ENCODE measurements around the gene WDR76.
"Not testable (repeated sequence)": the region's sequence is repeated elsewhere in the genome, so short reads cannot be mapped to it uniquely, and the experiment has no call there.

Gene WDR76

GRCh38 chr15:43826508-43827341 lies at the start of gene WDR76:
WDR76 (plus strand) TSS chr15:43827002; CDS start chr15:43827033, 31 bp downstream.
- DNase-seq (ENCODE audit: low read depth) = peak; percentile 75

GRCh38 chr15:43777267-43777914 lies 49.4 kb upstream of the WDR76 start:
- DNase-seq (ENCODE audit: low read depth) = peak; percentile 70

GRCh38 chr15:43779016-43779415 lies 47.8 kb upstream of the WDR76 start:
- DNase-seq (ENCODE audit: low read depth) = no peak

- DNase-seq (ENCODE audit: low read depth) = no peak
Observed at GRCh38 chr15:43789409-43789808, 37.4 kb upstream of the WDR76 start.

GRCh38 chr15:43791993-43792760 lies 34.6 kb upstream of the WDR76 start, which contains the start of gene SERF2:
SERF2 (plus strand) TSS chr15:43792320; CDS start chr15:43792377, 57 bp downstream.
- DNase-seq (ENCODE audit: low read depth) = peak; percentile 100

GRCh38 chr15:43792761-43793476 lies 33.9 kb upstream of the WDR76 start:
- DNase-seq (ENCODE audit: low read depth) = peak; percentile 40

GRCh38 chr15:43793647-43794046 lies 33.2 kb upstream of the WDR76 start:
- DNase-seq (ENCODE audit: low read depth) = no peak

- peak; percentile 33 for DNase-seq (ENCODE audit: low read depth)
Observed at GRCh38 chr15:43794269-43795037, 32.3 kb upstream of the WDR76 start.

- no peak for DNase-seq (ENCODE audit: low read depth)
Observed at GRCh38 chr15:43795197-43795596, 31.6 kb upstream of the WDR76 start.

- DNase-seq (ENCODE audit: low read depth) = no peak
Observed at GRCh38 chr15:43795997-43796396, 30.8 kb upstream of the WDR76 start.

GRCh38 chr15:43796566-43796965 lies 30.2 kb upstream of the WDR76 start:
- no peak for DNase-seq (ENCODE audit: low read depth)

GRCh38 chr15:43799209-43799944 lies 27.4 kb upstream of the WDR76 start:
- no peak for DNase-seq (ENCODE audit: low read depth)

- DNase-seq (ENCODE audit: low read depth) = no peak
Observed at GRCh38 chr15:43799945-43800285, 26.9 kb upstream of the WDR76 start, which contains the start of gene SERINC4. SERINC4 (minus strand) TSS chr15:43800220; CDS start chr15:43799986, 234 bp downstream.

- peak; percentile 90 for DNase-seq (ENCODE audit: low read depth)
Observed at GRCh38 chr15:43800286-43801141, 26.3 kb upstream of the WDR76 start, which contains the start of gene HYPK. HYPK (plus strand) TSS chr15:43800599; CDS start chr15:43800623, 24 bp downstream.

- DNase-seq (ENCODE audit: low read depth) = not testable (repeated sequence)
Observed at GRCh38 chr15:43802676-43803075, 24.1 kb upstream of the WDR76 start.

- no peak for DNase-seq (ENCODE audit: low read depth)
Observed at GRCh38 chr15:43808435-43808950, 18.3 kb upstream of the WDR76 start.

GRCh38 chr15:43808960-43809678 lies 17.7 kb upstream of the WDR76 start:
- DNase-seq (ENCODE audit: low read depth) = no peak

GRCh38 chr15:43815064-43815463 lies 11.7 kb upstream of the WDR76 start:
- not testable (repeated sequence) for DNase-seq (ENCODE audit: low read depth)

Measured in fibroblast of gingiva (primary cell).